Neural cell (in vitro differentiated cells): ENCODE data around the gene SNRNP70. TPM values are rescaled to one million over a fixed set of nuclear protein-coding genes. Genes with fewer than 3 reads are reported as not detected.

ENCODE experiments used
- H2AFZ ChIP-seq: fragments of 200-600, 300-800 bp; sonication (generic), shearing (Covaris generic); 2 replicates; pipeline ENCODE4 v1.6.0; 2014; ENCODE audit warnings: low read depth, mild to moderate bottlenecking, antibody characterized with exemption, low read length, moderate library complexity
- H3F3A ChIP-seq: fragments of 200-600 bp; shearing (Covaris generic); 2 replicates; pipeline ENCODE4 v1.6.1; 2016; ENCODE audit warnings: mild to moderate bottlenecking, moderate library complexity, mixed read lengths, antibody characterized with exemption, low read length; ENCODE audit not compliant: insufficient read depth, poor library complexity, severe bottlenecking
- H3K27ac ChIP-seq: fragments of 200-600, 300-800 bp; sonication (generic), shearing (Covaris generic); 2 replicates; pipeline ENCODE4 v1.5.1; 2014; ENCODE audit warnings: mild to moderate bottlenecking, low read length, moderate library complexity
- H3K27me3 ChIP-seq: fragments of 300-800, 200-600 bp; sonication (generic), shearing (Covaris generic); 2 replicates; pipeline ENCODE4 v1.6.0; 2014; ENCODE audit warnings: mild to moderate bottlenecking, low read depth, low read length, moderate library complexity; ENCODE audit not compliant: insufficient read depth
- H3K36me3 ChIP-seq: fragments of 300-800, 200-600 bp; sonication (generic), shearing (Covaris generic); 2 replicates; pipeline ENCODE4 v1.5.1; 2014; ENCODE audit warnings: mild to moderate bottlenecking, antibody characterized with exemption, low read length, moderate library complexity; ENCODE audit not compliant: insufficient read depth
- H3K4me2 ChIP-seq: fragments of 300-800, 200-600 bp; sonication (generic), shearing (Covaris generic); 2 replicates; pipeline ENCODE4 v1.6.0; 2014; ENCODE audit warnings: mild to moderate bottlenecking, low read length
- H3K4me3 ChIP-seq: fragments of 300-800, 200-600 bp; sonication (generic), shearing (Covaris generic); 2 replicates; pipeline ENCODE4 v1.5.1; 2014; ENCODE audit warnings: mild to moderate bottlenecking, low read length, moderate library complexity
- H3K79me2 ChIP-seq: fragments of 200-600 bp; shearing (Covaris generic); replicated peaks from 2 replicates; pipeline ENCODE4 v1.6.0; 2014; ENCODE audit warnings: mild to moderate bottlenecking, low read length, moderate library complexity; ENCODE audit not compliant: insufficient read depth
- H3K9ac ChIP-seq: fragments of 300-800, 200-600 bp; sonication (generic), shearing (Covaris generic); 2 replicates; pipeline ENCODE4 v1.6.1; 2016; ENCODE audit warnings: mild to moderate bottlenecking, low read length, mixed read lengths
- H3K9me2 ChIP-seq: fragments of 200-600 bp; shearing (Covaris generic); 2 replicates; pipeline ENCODE4 v1.6.1; 2016; ENCODE audit warnings: mild to moderate bottlenecking, low read length, mixed read lengths; ENCODE audit not compliant: insufficient read depth
- H3K9me3 ChIP-seq: fragments of 200-600, 300-800 bp; sonication (generic), shearing (Covaris generic); 2 replicates; pipeline ENCODE4 v1.6.1; 2016; ENCODE audit warnings: mild to moderate bottlenecking, mixed run types, low read length, moderate library complexity, mixed read lengths
- H4K20me1 ChIP-seq: fragments of 200-600 bp; shearing (Covaris generic); 2 replicates; pipeline ENCODE4 v1.6.1; 2016; ENCODE audit warnings: mild to moderate bottlenecking, mixed run types; ENCODE audit not compliant: insufficient read depth
- CTCF ChIP-seq: fragments of 450-650 bp; IDR thresholded peaks from 2 replicates; pipeline ENCODE4 v1.5.1; 2014; ENCODE audit warnings: antibody characterized with exemption, mild to moderate bottlenecking, moderate library complexity; ENCODE audit not compliant: poor library complexity, severe bottlenecking
- EP300 ChIP-seq: fragments of 450-650 bp; conservative IDR thresholded peaks from 2 replicates; pipeline ENCODE4 v1.6.1; 2014; ENCODE audit warnings: antibody characterized with exemption, mild to moderate bottlenecking, moderate library complexity; ENCODE audit not compliant: poor library complexity, severe bottlenecking
- EZH2 ChIP-seq: fragments of 200-600, 300-800 bp; shearing (Covaris generic), sonication (generic); IDR thresholded peaks from 2 replicates; pipeline ENCODE4 v1.6.1; 2014; ENCODE audit warnings: antibody characterized with exemption, low read length, borderline replicate concordance, mild to moderate bottlenecking; ENCODE audit not compliant: insufficient read depth, poor library complexity, severe bottlenecking
- MXI1 ChIP-seq: fragments of 450-650 bp; conservative IDR thresholded peaks from 2 replicates; pipeline ENCODE4 v1.6.1; 2014; ENCODE audit warnings: antibody characterized with exemption, mild to moderate bottlenecking; ENCODE audit not compliant: poor library complexity, severe bottlenecking
- POLR2AphosphoS5 ChIP-seq: IDR thresholded peaks from 2 replicates; pipeline ENCODE4 v1.6.1; 2012
- RAD21 ChIP-seq: fragments of 450-650 bp; conservative IDR thresholded peaks from 2 replicates; pipeline ENCODE4 v1.6.1; 2014; ENCODE audit warnings: antibody characterized with exemption, mild to moderate bottlenecking, moderate library complexity
- REST ChIP-seq: IDR thresholded peaks from 2 replicates; pipeline ENCODE4 v1.6.1; 2012; ENCODE audit warnings: borderline replicate concordance
- SMC3 ChIP-seq: fragments of 450-650 bp; conservative IDR thresholded peaks from 2 replicates; pipeline ENCODE4 v1.6.1; 2014; ENCODE audit warnings: antibody characterized with exemption, mild to moderate bottlenecking, moderate library complexity; ENCODE audit not compliant: poor library complexity
- TAF1 ChIP-seq: IDR thresholded peaks from 2 replicates; pipeline ENCODE4 v1.6.1; 2012; ENCODE audit warnings: low read depth
- polyA plus RNA-seq: library from polyadenylated mRNA; depleted of rRNA; stranded (reverse); fragments of >200 nt; gene quantifications from 2 replicates; pipeline ENCODE4 v1.2.3, GENCODE V29; 2014

Gene SNRNP70
- polyA plus RNA-seq, 1 donor from 2014 or later = 721 TPM

- H3K36me3 ChIP-seq = no peaks in the 10 kb centered on the region
- H3K4me3 ChIP-seq = no peak overlapping the region
- H3K9ac ChIP-seq = no peak overlapping the region
- H3K9me3 ChIP-seq = no peaks in the 10 kb centered on the region
- H3K27me3 ChIP-seq = no peaks in the 10 kb centered on the region
- H4K20me1 ChIP-seq = no peaks in the 10 kb centered on the region
- H3F3A ChIP-seq = no peaks in the 10 kb centered on the region
- H3K4me2 ChIP-seq = no peak overlapping the region
- H3K79me2 ChIP-seq = no peaks in the 10 kb centered on the region
- no peaks in the 10 kb centered on the region for H3K9me2 ChIP-seq
- TF ChIP-seq REST (no peak), SMC3 (no peak), EP300 (no peak), EZH2 (no peak), POLR2AphosphoS5 (no peak)
- no peak overlapping the region for H3K27ac ChIP-seq
- H2AFZ ChIP-seq = no peak overlapping the region
Measured at GRCh38 chr19:49148044-49148682, 62.9 kb downstream of the SNRNP70 start.

- Histone ChIP-seq H3K9me3 (no peaks in the 10 kb centered on the region), H3K36me3 (no peaks in the 10 kb centered on the region), H2AFZ (peak overlapping the region; percentile 30), H3K4me2 (peak overlapping the region; percentile 76), H3K27me3 (no peaks in the 10 kb centered on the region), H3F3A (no peaks in the 10 kb centered on the region), H3K27ac (peak overlapping the region; percentile 78), H3K4me3 (peak overlapping the region; percentile 96), H3K79me2 (no peaks in the 10 kb centered on the region), H4K20me1 (no peaks in the 10 kb centered on the region), H3K9me2 (no peaks in the 10 kb centered on the region), H3K9ac (peak overlapping the region; percentile 79)
- TF ChIP-seq SMC3 (no peak), POLR2AphosphoS5 (no peak), REST (peak; percentile 9), EZH2 (no peak), CTCF (no peak), EP300 (no peak), RAD21 (no peak), TAF1 (peak; percentile 22), MXI1 (no peak)
Measured at GRCh38 chr19:49148784-49149651, 63.8 kb downstream of the SNRNP70 start.
